ENCODE measurements around the gene NAT9. TPM values are rescaled to one million over a fixed set of nuclear protein-coding genes. Genes with fewer than 3 reads are reported as not detected.

NAT9 gene
- total and polyA plus RNA-seq, 2 experiments from 2014 or later = 29.2 to 34.8 TPM

DNA sequence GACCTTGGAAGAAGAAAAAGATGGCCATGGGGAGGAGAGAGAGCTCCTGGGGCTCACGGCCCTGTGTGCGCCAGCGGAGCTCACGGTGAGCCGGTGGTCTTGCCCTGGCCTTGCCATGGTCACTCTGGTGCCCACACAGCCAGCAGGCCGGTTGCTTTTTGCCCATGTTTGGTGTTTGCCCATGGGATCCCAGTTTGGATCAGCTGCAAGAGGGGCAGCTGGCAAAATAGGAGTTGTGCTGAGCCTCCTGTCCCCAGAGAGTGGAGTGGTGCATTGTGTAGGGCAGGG, 26.2 kb downstream of the NAT9 start:
- Histone ChIP-seq H2AFZ (no peak overlapping the region), H3K4me1 (ENCODE audit: insufficient read depth) (peaks cover 58% of the 10 kb centered on the region), H3K27ac (peak overlapping the region; percentile 96), H3K36me3 (replicated peaks; ENCODE audit: insufficient read depth, low read depth) (no peaks in the 10 kb centered on the region), H3K79me2 (peaks cover 67% of the 10 kb centered on the region), H4K20me1 (ENCODE audit: insufficient read depth, poor library complexity, severe bottlenecking) (peaks cover 37% of the 10 kb centered on the region), H3K9me3 (ENCODE audit: low read depth) (no peaks in the 10 kb centered on the region), H3K27me3 (no peaks in the 10 kb centered on the region), H3K4me2 (peak overlapping the region; percentile 87), H3K4me3 (peak overlapping the region; percentile 98), H3K9me2 (replicated peaks; ENCODE audit: insufficient read depth) (no peaks in the 10 kb centered on the region)
- 38% methylated on average over 6 of the region's 6 CpGs for WGBS (ENCODE audit: low lambda C conversion rate, missing lambda C conversion rate)
- TF ChIP-seq EZH2 (IDR thresholded peaks at IDR 0.05; ENCODE audit: borderline replicate concordance) (no peak), EZH2phosphoT487 (IDR thresholded peaks at IDR 0.05; ENCODE audit: low read depth, severe bottlenecking, unreplicated experiment) (no peak)
- TF ChIP-seq, protein P1, sequence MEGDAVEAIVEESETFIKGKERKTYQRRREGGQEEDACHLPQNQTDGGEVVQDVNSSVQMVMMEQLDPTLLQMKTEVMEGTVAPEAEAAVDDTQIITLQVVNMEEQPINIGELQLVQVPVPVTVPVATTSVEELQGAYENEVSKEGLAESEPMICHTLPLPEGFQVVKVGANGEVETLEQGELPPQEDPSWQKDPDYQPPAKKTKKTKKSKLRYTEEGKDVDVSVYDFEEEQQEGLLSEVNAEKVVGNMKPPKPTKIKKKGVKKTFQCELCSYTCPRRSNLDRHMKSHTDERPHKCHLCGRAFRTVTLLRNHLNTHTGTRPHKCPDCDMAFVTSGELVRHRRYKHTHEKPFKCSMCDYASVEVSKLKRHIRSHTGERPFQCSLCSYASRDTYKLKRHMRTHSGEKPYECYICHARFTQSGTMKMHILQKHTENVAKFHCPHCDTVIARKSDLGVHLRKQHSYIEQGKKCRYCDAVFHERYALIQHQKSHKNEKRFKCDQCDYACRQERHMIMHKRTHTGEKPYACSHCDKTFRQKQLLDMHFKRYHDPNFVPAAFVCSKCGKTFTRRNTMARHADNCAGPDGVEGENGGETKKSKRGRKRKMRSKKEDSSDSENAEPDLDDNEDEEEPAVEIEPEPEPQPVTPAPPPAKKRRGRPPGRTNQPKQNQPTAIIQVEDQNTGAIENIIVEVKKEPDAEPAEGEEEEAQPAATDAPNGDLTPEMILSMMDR (IDR thresholded peaks at IDR 0.05; ENCODE audit: poor library complexity) = no peak
- no peak for DNase-seq (ENCODE audit: low spot score)

- H2AFZ ChIP-seq = no peak overlapping the region
- H3K9me3 ChIP-seq (ENCODE audit: low read depth) = no peaks in the 10 kb centered on the region
- peak overlapping the region; percentile 96 for H3K27ac ChIP-seq
- TF ChIP-seq EZH2phosphoT487 (IDR thresholded peaks at IDR 0.05; ENCODE audit: low read depth, severe bottlenecking, unreplicated experiment) (no peak), EZH2 (IDR thresholded peaks at IDR 0.05; ENCODE audit: borderline replicate concordance) (no peak)
- TF ChIP-seq, protein P1 (IDR thresholded peaks at IDR 0.05; ENCODE audit: poor library complexity) = no peak
- peak overlapping the region; percentile 98 for H3K4me3 ChIP-seq
- H3K36me3 ChIP-seq (replicated peaks; ENCODE audit: insufficient read depth, low read depth) = no peaks in the 10 kb centered on the region
- no peaks in the 10 kb centered on the region for H3K27me3 ChIP-seq
- DNase-seq (ENCODE audit: low spot score) = peak; percentile 78
- peaks cover 62% of the 10 kb centered on the region for H3K79me2 ChIP-seq
- peak overlapping the region; percentile 87 for H3K4me2 ChIP-seq
- H4K20me1 ChIP-seq (ENCODE audit: insufficient read depth, poor library complexity, severe bottlenecking) = peaks cover 32% of the 10 kb centered on the region
- H3K4me1 ChIP-seq (ENCODE audit: insufficient read depth) = peaks cover 59% of the 10 kb centered on the region
- 3% methylated on average over 44 of the region's 46 CpGs for WGBS (ENCODE audit: low lambda C conversion rate, missing lambda C conversion rate)
- no peaks in the 10 kb centered on the region for H3K9me2 ChIP-seq (replicated peaks; ENCODE audit: insufficient read depth)
Measured at GRCh38 chr17:74749279-74750038, 26.7 kb downstream of the NAT9 start.

DNA sequence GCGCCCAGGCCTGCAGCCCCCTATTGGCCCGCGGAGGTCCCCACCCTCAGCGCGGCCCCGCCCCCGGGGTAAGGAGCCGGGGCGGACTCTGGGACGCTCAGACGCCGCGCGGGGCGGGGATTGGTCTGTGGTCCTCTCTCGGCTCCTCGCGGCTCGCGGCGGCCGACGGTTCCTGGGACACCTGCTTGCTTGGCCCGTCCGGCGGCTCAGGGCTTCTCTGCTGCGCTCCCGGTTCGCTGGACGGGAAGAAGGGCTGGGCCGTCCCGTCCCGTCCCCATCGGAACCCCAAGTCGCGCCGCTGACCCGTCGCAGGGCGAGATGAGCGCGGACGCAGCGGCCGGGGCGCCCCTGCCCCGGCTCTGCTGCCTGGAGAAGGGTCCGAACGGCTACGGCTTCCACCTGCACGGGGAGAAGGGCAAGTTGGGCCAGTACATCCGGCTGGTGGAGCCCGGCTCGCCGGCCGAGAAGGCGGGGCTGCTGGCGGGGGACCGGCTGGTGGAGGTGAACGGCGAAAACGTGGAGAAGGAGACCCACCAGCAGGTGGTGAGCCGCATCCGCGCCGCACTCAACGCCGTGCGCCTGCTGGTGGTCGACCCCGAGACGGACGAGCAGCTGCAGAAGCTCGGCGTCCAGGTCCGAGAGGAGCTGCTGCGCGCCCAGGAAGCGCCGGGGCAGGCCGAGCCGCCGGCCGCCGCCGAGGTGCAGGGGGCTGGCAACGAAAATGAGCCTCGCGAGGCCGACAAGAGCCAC, 27.4 kb downstream of the NAT9 start, which contains the start of gene NHERF1:
Gene NHERF1, plus strand, starts transcription at position 100 of the 750 bp plus-strand sequence. Its CDS starts 219 bp downstream, at position 319.
- H3K36me3 ChIP-seq (replicated peaks; ENCODE audit: insufficient read depth, low read depth) = no peaks in the 10 kb centered on the region
- under 1% methylated on average over 84 of the region's 90 CpGs for WGBS (ENCODE audit: low lambda C conversion rate, missing lambda C conversion rate)
- peak within 1 kb of the TSS; percentile 96 for H3K27ac ChIP-seq
- peak within 1 kb of the TSS; percentile 98 for H3K4me3 ChIP-seq
- no peaks in the 10 kb centered on the region for H3K9me2 ChIP-seq (replicated peaks; ENCODE audit: insufficient read depth)
- no peaks in the 10 kb centered on the region for H3K27me3 ChIP-seq
- no peak for TF ChIP-seq EZH2phosphoT487 (IDR thresholded peaks at IDR 0.05; ENCODE audit: low read depth, severe bottlenecking, unreplicated experiment)
- TF ChIP-seq, protein P1 (IDR thresholded peaks at IDR 0.05; ENCODE audit: poor library complexity) = peak; percentile 37
- peaks cover 28% of the 10 kb centered on the region for H4K20me1 ChIP-seq (ENCODE audit: insufficient read depth, poor library complexity, severe bottlenecking)
- peak; percentile 98 for DNase-seq (ENCODE audit: low spot score)
- H2AFZ ChIP-seq = no peak within 1 kb of the TSS
- no peaks in the 10 kb centered on the region for H3K9me3 ChIP-seq (ENCODE audit: low read depth)
- H3K4me1 ChIP-seq (ENCODE audit: insufficient read depth) = peaks cover 59% of the 10 kb centered on the region
- H3K79me2 ChIP-seq = peaks cover 54% of the 10 kb centered on the region
- H3K4me2 ChIP-seq = peak within 1 kb of the TSS; percentile 87
